MM.1S (cell line): ENCODE results near the gene LUC7L.

Experiments
- DNase-seq: peaks from one replicate; pipeline ENCODE4 v3.0.0-alpha.2; 2015
- H2AFZ ChIP-seq: fragments of 300-600 bp; sonication (generic); 2 replicates; pipeline ENCODE4 v1.6.0; 2016; ENCODE audit warnings: antibody characterized with exemption, low read length
- H3F3A ChIP-seq: fragments of 300-600 bp; sonication (generic); 2 replicates; pipeline ENCODE4 v1.6.1; 2016; ENCODE audit warnings: mild to moderate bottlenecking, antibody characterized with exemption, low read length, moderate library complexity, mixed read lengths; ENCODE audit not compliant: insufficient read depth
- H3K27ac ChIP-seq: fragments of 300-600 bp; sonication (generic); 2 replicates; pipeline ENCODE4 v1.5.1; 2016; ENCODE audit warnings: mild to moderate bottlenecking, low read length
- H3K27me3 ChIP-seq: fragments of 300-600 bp; sonication (generic); replicated peaks from 2 replicates; pipeline ENCODE4 v1.6.0; 2016; ENCODE audit warnings: low read length; ENCODE audit not compliant: insufficient read depth
- H3K36me3 ChIP-seq: fragments of 300-600 bp; sonication (generic); replicated peaks from 2 replicates; pipeline ENCODE4 v1.6.1; 2016; ENCODE audit warnings: mild to moderate bottlenecking, low read length, mixed read lengths; ENCODE audit not compliant: insufficient read depth
- H3K4me1 ChIP-seq: fragments of 300-600 bp; sonication (generic); 2 replicates; pipeline ENCODE4 v1.6.1; 2016; ENCODE audit warnings: low read length, mixed read lengths
- H3K4me2 ChIP-seq: fragments of 300-600 bp; sonication (generic); 2 replicates; pipeline ENCODE4 v1.6.0; 2016; ENCODE audit warnings: low read depth, low read length
- H3K4me3 ChIP-seq: fragments of 300-600 bp; sonication (generic); 2 replicates; pipeline ENCODE4 v1.5.1; 2016; ENCODE audit warnings: low read length, mixed read lengths
- H3K79me2 ChIP-seq: fragments of 300-600 bp; sonication (generic); 2 replicates; pipeline ENCODE4 v1.6.1; 2016; ENCODE audit warnings: mixed run types, low read length, mixed read lengths
- H3K9ac ChIP-seq: fragments of 300-600 bp; sonication (generic); 2 replicates; pipeline ENCODE4 v1.6.1; 2016; ENCODE audit warnings: low read length, mixed read lengths
- H3K9me2 ChIP-seq: fragments of 300-600 bp; sonication (generic); replicated peaks from 2 replicates; pipeline ENCODE4 v1.6.1; 2016; ENCODE audit warnings: mild to moderate bottlenecking, low read length, mixed read lengths; ENCODE audit not compliant: insufficient read depth
- H3K9me3 ChIP-seq: fragments of 300-600 bp; sonication (generic); replicated peaks from 2 replicates; pipeline ENCODE4 v1.6.1; 2016; ENCODE audit warnings: mild to moderate bottlenecking, low read length, mixed read lengths; ENCODE audit not compliant: insufficient read depth
- H4K20me1 ChIP-seq: fragments of 300-600 bp; sonication (generic); 2 replicates; pipeline ENCODE4 v1.6.1; 2016; ENCODE audit warnings: mild to moderate bottlenecking, low read length, moderate library complexity, mixed read lengths; ENCODE audit not compliant: insufficient read depth
- EZH2 ChIP-seq: fragments of 300-600 bp; sonication (generic); optimal IDR thresholded peaks from 2 replicates; pipeline ENCODE3; 2017; ENCODE audit warnings: low read depth, mild to moderate bottlenecking, antibody characterized with exemption, low read length, mixed read lengths
- EZH2phosphoT487 ChIP-seq: fragments of 300-600 bp; sonication (generic); IDR thresholded peaks from 2 replicates; pipeline ENCODE4 v1.6.1; 2018; ENCODE audit warnings: antibody characterized with exemption, low read length
- TF ChIP-seq, protein P1 (sequence below): fragments of 300-600 bp; sonication (generic); IDR thresholded peaks from 2 replicates; pipeline ENCODE4 v1.5.1; 2016; ENCODE audit warnings: antibody characterized with exemption, low read length, mixed read lengths

LUC7L gene

DNA sequence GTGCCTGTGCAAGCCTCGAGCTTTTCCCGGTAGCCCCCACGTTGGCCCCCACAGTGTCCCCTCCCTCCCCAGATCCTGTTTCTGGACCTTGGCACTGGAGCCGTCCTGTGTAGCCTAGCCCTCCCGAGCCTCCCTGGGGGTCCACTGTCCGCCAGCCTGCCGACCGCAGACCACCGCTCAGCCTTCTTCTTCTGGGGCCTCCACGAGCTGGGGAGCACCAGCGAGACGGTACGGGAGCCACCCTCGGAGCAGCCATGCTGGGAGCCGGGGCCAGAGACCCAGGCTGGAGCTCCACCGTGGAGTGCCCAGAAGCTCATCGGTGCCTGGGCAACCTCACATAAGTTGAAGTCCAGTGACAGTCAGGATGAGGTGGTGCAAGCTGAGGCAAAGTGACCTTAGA is 34.7 kb upstream of the LUC7L start:
- H3K4me2 ChIP-seq, result no peak overlapping the region
- H3K4me1 ChIP-seq, result no peaks in the 10 kb centered on the region
- H2AFZ ChIP-seq, result no peak overlapping the region
- H3K9me2 ChIP-seq, result no peaks in the 10 kb centered on the region
- no peaks in the 10 kb centered on the region for H3K27me3 ChIP-seq
- no peaks in the 10 kb centered on the region for H3K36me3 ChIP-seq
- no peaks in the 10 kb centered on the region for H4K20me1 ChIP-seq
- no peak for TF ChIP-seq EZH2
- no peak for TF ChIP-seq EZH2phosphoT487
- H3K4me3 ChIP-seq, result no peak overlapping the region
- H3K27ac ChIP-seq, result no peak overlapping the region
- no peaks in the 10 kb centered on the region for H3K79me2 ChIP-seq
- H3K9ac ChIP-seq, result no peak overlapping the region
- H3K9me3 ChIP-seq, result no peaks in the 10 kb centered on the region
- H3F3A ChIP-seq, result no peaks in the 10 kb centered on the region
- no peak for DNase-seq

DNA sequence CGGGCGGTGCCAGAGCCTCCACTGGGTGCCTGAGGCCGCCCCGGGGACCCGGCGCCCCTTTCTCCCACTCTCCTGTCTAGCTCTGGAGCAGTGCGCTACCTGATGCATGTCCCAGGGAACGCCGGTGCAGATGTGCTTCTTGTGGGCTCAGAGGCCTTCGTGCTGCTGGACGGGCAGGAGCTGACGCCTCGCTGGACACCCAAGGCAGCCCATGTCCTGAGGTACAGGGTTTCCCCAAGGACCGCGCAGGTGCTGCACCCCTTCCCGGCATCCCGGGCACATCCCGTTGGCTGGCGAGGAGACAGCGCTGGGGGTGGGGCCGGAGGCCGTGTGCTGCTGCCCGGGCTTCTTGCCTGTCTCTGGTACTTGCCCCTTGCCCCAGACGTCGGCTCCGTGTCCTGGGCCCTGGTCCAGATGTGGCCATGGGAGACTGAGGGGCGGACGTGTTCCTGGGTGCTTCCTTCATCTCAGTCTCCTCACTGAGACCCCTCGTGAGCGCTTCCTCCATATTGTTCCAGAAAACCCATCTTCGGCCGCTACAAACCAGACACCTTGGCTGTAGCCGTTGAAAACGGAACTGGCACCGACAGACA is 34.0 kb upstream of the LUC7L start:
- TF ChIP-seq, protein P1, sequence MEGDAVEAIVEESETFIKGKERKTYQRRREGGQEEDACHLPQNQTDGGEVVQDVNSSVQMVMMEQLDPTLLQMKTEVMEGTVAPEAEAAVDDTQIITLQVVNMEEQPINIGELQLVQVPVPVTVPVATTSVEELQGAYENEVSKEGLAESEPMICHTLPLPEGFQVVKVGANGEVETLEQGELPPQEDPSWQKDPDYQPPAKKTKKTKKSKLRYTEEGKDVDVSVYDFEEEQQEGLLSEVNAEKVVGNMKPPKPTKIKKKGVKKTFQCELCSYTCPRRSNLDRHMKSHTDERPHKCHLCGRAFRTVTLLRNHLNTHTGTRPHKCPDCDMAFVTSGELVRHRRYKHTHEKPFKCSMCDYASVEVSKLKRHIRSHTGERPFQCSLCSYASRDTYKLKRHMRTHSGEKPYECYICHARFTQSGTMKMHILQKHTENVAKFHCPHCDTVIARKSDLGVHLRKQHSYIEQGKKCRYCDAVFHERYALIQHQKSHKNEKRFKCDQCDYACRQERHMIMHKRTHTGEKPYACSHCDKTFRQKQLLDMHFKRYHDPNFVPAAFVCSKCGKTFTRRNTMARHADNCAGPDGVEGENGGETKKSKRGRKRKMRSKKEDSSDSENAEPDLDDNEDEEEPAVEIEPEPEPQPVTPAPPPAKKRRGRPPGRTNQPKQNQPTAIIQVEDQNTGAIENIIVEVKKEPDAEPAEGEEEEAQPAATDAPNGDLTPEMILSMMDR, result no peak
- no peak for TF ChIP-seq EZH2
- TF ChIP-seq EZH2phosphoT487, result no peak
- Histone ChIP-seq H3K4me3 (no peak overlapping the region), H3K9me3 (no peaks in the 10 kb centered on the region), H3K36me3 (no peaks in the 10 kb centered on the region), H3K4me2 (no peak overlapping the region), H2AFZ (no peak overlapping the region), H4K20me1 (no peaks in the 10 kb centered on the region), H3K9me2 (no peaks in the 10 kb centered on the region), H3K79me2 (no peaks in the 10 kb centered on the region), H3K9ac (no peak overlapping the region), H3K4me1 (no peaks in the 10 kb centered on the region), H3F3A (no peaks in the 10 kb centered on the region), H3K27ac (no peak overlapping the region), H3K27me3 (no peaks in the 10 kb centered on the region)
- no peak for DNase-seq

DNA sequence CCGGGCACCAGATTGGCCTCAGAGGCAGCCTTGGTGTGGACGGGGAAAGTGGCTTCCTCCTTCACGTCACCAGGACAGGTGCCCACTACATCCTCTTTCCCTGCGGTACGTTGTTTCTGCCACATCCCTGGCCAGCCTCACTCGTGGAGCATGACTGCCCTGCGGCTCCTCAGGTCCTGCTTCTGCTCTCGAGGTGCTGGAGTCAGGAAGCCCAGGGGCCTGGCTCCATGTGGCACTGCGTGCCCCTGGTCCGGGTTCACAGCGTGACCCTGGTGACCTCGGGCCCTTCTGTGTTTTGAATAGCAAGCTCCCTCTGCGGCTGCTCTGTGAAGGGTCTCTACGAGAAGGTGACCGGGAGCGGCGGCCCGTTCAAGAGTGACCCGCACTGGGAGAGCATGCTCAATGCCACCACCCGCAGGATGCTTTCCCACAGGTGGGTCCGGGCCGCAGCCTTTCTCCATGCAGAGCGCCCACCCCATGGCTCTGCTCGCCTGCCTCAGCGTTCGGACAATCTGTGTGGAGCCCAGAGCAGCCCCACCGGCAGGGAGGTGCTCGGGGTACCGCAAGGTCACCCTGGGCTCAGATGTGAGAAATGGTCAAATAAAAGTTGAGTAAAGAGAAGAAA is 33.0 kb upstream of the LUC7L start:
- Histone ChIP-seq H3K9me2 (no peaks in the 10 kb centered on the region), H2AFZ (no peak overlapping the region), H3K4me1 (no peaks in the 10 kb centered on the region), H3K27me3 (no peaks in the 10 kb centered on the region), H4K20me1 (no peaks in the 10 kb centered on the region), H3K9ac (no peak overlapping the region), H3K36me3 (no peaks in the 10 kb centered on the region), H3K4me3 (no peak overlapping the region), H3K27ac (no peak overlapping the region), H3K4me2 (no peak overlapping the region), H3K9me3 (no peaks in the 10 kb centered on the region), H3K79me2 (no peaks in the 10 kb centered on the region), H3F3A (no peaks in the 10 kb centered on the region)
- DNase-seq, result no peak
- no peak for TF ChIP-seq EZH2phosphoT487
- TF ChIP-seq, protein P1, result no peak
- TF ChIP-seq EZH2, result no peak
